Heart left ventricle (tissue), 13 donors: ENCODE measurements around the gene ACTG2.

ENCODE experiments used
- CTCF ChIP-seq, 12 donors: fragments of 200-600 bp; sonication (generic) in 4 of 12; IDR thresholded peaks; one replicate each; pipeline versions ENCODE4 v1.5.0 to v1.8.0; 2018 to 2022; ENCODE audit warnings: antibody characterized with exemption in 12 of 12, mild to moderate bottlenecking in 5 of 12
- POLR2A ChIP-seq, 2 donors: fragments of 450-650 bp; IDR thresholded peaks; one replicate each; pipeline ENCODE4 v1.6.1; 2017; ENCODE audit warnings: antibody characterized with exemption in 2 of 2, mild to moderate bottlenecking in 2 of 2, moderate library complexity in 2 of 2
- donor health status: ischemic (EF 13 %, LVEDD 7.1; RV severe dilation, severe dysfunction).
- donor health status: DM: no; HTN: yes; CAD: no.
- donor health status: DM: no; HTN: no; CAD: no.
- donor health status: ischemic (EF 25% LVEDD 6.9; RV normal size, moderate dysfunction).
- donor health status: ischemic (EF 25% LVEDD 5.7; RV mildly dilated, moderate dysfunction).
- donor health status: ischemic (EF 35%, LVEDD 5.7; RV mildly dilated, moderate dysfunction).
- donor health status: nonischemic (EF 11% LVEDD 7.7; RV severe dilation, severe dysfunction).
- donor health status: DM: yes; HTN: yes; CAD: no.
- donor health status: PGD.
- donor health status: ischemic (EF 29% LVEDD 5.4; RV normal size, mild dysfunction).
- donor health status: nonischemic (EF 23%, LVEDD 6.1; RV moderate dilation, normal function).

DNA sequence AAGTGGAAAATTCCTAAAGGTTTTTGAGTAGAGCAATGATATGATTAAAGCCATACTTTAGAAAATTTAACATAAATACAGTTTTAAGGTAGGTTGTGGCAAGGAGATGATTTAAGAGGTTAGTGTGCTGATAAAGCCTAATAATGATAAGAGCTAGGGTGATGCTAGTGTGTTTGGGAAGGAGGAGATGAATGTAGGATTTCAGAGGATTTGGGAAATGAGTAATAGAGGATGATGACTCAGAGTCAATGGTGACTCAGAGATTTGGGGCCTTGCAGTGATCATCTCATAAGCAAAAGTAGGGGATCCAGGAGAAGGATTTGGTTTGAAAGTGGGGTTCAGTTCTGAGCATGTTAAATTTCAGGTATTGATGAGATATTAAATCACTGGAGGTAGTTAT is 40.8 kb upstream of the ACTG2 start:
- TF ChIP-seq CTCF (IDR thresholded peaks at IDR 0.05) (no peak), POLR2A (IDR thresholded peaks at IDR 0.05) (no peak)
